IPS-20b (cell line): ENCODE results near the gene CLIP1.

Experiments used
- H3K27ac ChIP-seq: one replicate; pipeline ENCODE4 v1.5.1; 2013; ENCODE audit warnings: low read length
- H3K27me3 ChIP-seq: 2 replicates; pipeline ENCODE4 v1.6.1; 2013; ENCODE audit warnings: mild to moderate bottlenecking, low read length, inconsistent platforms; ENCODE audit not compliant: insufficient read depth
- H3K36me3 ChIP-seq: 2 replicates; pipeline ENCODE4 v1.6.1; 2013; ENCODE audit warnings: low read depth, mild to moderate bottlenecking, inconsistent platforms, low read length, moderate library complexity; ENCODE audit not compliant: insufficient read depth
- H3K4me1 ChIP-seq: 2 replicates; pipeline ENCODE4 v1.6.1; 2013; ENCODE audit warnings: mild to moderate bottlenecking, control low read depth, inconsistent platforms, low read length, moderate library complexity; ENCODE audit not compliant: insufficient read depth
- H3K4me3 ChIP-seq: 2 replicates; pipeline ENCODE4 v1.5.1; 2013; ENCODE audit warnings: mild to moderate bottlenecking, low read length, inconsistent platforms
- H3K9ac ChIP-seq: 2 replicates; pipeline ENCODE4 v1.6.1; 2013; ENCODE audit warnings: low read depth, mild to moderate bottlenecking, inconsistent platforms, low read length, moderate library complexity
- H3K9me3 ChIP-seq: 2 replicates; pipeline ENCODE4 v1.6.1; 2013; ENCODE audit warnings: mild to moderate bottlenecking, low read depth, low read length, inconsistent platforms; ENCODE audit not compliant: insufficient read depth

The CLIP1 gene

DNA sequence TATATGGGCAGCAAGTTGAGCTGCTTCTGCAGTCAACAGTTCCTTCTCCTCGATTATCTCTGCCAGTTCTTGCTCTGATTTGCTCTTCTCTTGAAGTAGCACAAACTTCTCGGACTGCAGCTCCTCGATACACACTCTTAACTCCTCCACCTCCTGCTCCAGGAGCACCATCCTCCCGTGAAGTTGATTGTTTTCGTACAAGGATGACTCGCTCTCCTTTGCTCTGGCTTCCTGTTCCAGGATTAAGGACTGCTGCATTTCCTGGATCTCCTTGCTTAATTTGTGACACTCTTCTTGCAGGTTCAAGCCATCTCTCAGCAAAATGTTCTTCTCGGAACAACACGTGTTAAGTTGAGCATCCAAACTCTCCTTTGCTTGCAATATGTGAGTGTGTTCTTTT lies 100.0 kb downstream of the CLIP1 start:
- Histone ChIP-seq H3K36me3 (peaks cover 17% of the 10 kb centered on the region), H3K27me3 (no peaks in the 10 kb centered on the region)

DNA sequence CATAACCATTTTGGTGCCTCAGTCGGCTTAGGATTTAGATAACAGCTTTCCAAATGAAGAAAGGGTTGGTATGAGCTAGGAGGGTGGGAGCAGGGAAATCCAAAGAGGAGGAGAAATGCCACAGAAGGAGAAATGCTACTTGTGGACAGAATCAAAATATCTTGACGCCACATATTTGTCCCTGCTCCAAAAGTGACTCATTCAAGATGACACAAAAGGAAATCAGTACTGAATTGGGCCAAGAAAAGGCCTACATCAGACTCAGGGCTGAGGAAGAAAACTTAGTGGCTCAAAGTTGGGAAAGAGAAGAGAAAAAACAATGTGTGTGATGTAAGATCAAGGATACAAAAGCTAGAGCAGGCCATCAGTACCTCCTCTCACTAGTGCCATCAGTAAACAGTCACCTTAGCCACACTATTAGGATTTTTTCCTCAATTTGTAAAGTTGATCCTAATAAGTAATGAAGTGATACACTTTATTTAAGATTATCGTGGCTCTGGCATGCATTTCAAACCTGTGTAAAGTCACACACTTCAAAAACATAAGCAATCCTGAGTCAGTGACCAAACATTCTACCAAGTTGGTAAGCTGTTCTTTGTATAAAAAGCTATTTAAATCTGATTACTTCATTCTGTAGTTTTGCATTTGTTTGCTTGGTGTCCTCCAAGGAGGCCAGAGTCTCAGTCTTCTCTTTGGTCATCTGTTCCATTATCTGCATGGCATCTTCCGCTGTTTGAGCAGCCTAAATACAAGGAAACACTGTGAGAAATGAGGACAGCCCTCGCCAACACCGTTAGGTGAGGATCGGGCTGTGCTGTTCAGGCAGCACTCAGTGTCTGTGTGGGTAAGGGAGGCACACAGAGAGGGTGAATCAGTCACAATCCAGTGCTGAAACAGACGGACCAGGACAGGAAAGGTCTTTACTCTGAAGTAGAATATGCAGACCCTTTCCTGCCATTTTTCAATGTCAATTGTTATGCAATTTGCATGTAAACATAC lies 103.6 kb downstream of the CLIP1 start:
- no peak overlapping the region for H3K27ac ChIP-seq

More for the DNA sequence above, 100.0 kb downstream of the CLIP1 start:
- Histone ChIP-seq H3K27ac (no peak overlapping the region), H3K4me1 (no peaks in the 10 kb centered on the region), H3K9ac (no peak overlapping the region), H3K4me3 (no peak overlapping the region), H3K9me3 (no peaks in the 10 kb centered on the region)

DNA sequence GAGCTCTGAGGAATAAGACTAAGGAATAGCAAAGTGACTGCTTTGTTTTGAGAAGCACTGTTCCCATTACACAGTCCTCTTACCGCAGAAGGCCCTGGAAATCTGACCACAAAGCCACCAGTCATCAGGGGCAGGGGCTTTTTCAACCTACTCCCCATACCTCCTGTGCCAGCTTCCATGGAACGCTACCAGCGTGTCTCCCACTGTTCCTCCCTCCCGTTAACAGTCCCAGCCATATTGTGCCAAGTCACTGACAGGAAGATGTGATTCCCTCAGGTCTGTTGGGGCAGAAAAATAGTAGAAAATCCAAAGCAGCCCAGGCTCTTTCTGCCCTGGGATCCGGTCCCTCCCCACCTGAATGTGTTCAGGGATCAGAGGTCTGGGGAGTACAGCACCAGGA lies 109.5 kb downstream of the CLIP1 start:
- Histone ChIP-seq H3K4me1 (no peaks in the 10 kb centered on the region), H3K9me3 (no peaks in the 10 kb centered on the region), H3K27ac (no peak overlapping the region), H3K36me3 (peaks cover 5% of the 10 kb centered on the region), H3K4me3 (no peak overlapping the region), H3K27me3 (no peaks in the 10 kb centered on the region), H3K9ac (no peak overlapping the region)

More for the DNA sequence above, 103.6 kb downstream of the CLIP1 start:
- Histone ChIP-seq H3K4me3 (no peak overlapping the region), H3K4me1 (no peaks in the 10 kb centered on the region), H3K27me3 (no peaks in the 10 kb centered on the region), H3K9me3 (no peaks in the 10 kb centered on the region), H3K36me3 (peaks cover 13% of the 10 kb centered on the region), H3K9ac (no peak overlapping the region)

DNA sequence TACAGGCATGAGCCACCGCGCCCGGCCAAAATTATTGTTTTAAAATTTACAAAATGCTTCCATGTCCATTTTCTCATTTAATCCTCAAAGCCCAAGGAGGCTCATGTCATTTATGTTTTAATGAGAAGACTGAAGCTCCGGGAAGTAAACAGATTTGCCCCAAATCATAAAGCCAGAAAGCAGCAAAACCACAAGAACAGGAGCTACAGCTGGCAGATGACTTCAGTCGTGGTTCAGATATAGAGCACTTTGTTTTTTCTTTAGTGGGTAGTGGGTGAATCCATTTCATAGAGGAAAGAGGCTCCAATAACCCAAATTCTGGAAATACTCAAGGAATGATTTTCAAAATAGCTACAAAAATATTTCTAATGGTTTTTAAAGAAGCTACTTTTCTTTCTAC lies 110.8 kb downstream of the CLIP1 start:
- Histone ChIP-seq H3K4me1 (no peaks in the 10 kb centered on the region), H3K4me3 (no peak overlapping the region), H3K36me3 (peaks cover 5% of the 10 kb centered on the region)

DNA sequence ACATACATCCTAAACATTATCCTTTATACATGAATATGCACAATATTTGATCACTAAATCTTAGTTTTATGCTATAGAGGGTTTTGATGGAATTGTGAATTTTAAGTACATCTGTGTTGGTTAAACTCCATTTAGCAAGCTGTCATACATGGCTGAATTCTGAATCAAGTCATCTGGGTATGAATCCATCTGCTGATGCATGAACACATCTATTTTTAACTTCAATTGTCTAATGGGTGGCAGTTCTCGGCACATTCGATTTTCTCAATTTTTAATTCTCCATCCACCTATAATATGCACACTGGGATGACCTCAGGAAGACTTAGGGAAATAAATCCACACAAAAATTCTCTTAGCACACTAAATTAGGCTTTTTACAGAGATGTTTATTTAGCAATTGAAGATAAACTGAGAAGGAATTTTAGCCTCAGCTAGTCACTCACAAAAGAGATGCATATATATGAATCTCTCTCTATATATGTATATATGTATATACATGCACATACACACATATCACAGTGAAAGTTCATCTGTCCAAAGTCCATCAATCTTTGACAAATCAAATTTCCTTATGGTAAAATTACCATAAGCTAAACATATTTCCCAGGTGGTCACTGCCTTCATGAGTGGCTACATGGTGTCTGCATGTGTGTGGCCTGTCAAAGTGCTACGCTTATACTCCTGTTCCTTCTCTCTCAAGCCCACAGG lies 111.7 kb downstream of the CLIP1 start:
- Histone ChIP-seq H3K36me3 (peaks cover 5% of the 10 kb centered on the region; the same call in 1 of the 2 replicates), H3K4me1 (no peaks in the 10 kb centered on the region), H3K4me3 (no peak overlapping the region), H3K9ac (no peak overlapping the region), H3K27me3 (no peaks in the 10 kb centered on the region), H3K27ac (no peak overlapping the region), H3K9me3 (no peaks in the 10 kb centered on the region)

More for the DNA sequence above, 110.8 kb downstream of the CLIP1 start:
- Histone ChIP-seq H3K27me3 (no peaks in the 10 kb centered on the region), H3K9me3 (no peaks in the 10 kb centered on the region), H3K9ac (no peak overlapping the region), H3K27ac (no peak overlapping the region)

DNA sequence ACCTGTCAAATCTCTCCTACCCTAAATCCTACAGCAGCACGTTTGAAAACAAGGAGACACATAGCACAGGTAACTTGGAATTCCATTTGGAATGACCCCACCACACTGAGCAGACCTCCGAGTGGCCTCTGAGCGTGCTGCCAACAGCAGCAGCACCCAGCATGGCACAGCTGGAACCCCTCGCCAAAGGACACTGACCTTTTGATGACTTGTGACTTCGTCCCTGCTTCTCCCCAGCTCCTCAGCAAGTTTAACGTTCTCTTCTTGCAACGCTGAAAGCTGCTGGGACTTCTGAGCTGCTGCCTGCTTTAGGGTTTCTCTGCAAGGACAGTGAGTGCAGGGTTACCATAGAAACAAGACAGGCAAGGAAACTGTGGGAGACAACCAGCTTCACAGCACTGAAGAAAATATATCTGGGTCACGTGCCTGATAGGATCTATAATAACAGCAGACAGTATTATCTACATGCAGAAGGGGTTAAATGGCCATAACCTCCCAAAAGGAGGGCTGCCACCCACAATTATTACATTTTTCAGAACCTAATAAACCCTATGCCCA lies 112.8 kb downstream of the CLIP1 start:
- Histone ChIP-seq H3K9ac (no peak overlapping the region), H3K27ac (no peak overlapping the region), H3K36me3 (no peaks in the 10 kb centered on the region), H3K9me3 (no peaks in the 10 kb centered on the region), H3K4me1 (no peaks in the 10 kb centered on the region), H3K27me3 (no peaks in the 10 kb centered on the region), H3K4me3 (no peak overlapping the region)

DNA sequence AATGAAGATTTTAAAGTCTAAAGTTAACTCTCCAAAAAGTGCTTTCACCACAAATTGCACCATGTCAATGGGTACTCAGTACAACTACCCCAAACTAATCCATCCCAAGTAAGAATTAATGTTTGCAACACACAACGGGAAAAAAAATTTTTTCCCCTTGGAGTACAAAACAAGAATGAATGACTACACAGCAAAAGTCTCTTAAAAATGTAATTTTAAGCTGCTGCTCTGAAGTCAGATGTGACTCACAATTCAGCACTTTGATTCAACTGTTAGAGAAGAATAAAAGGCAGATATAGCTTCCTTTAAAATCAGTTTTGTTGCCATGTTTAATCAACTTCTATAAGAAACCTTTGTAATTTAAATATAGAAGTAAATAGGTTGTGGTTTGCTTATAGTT lies 113.7 kb downstream of the CLIP1 start:
- H3K9ac ChIP-seq: no peak overlapping the region
- no peak overlapping the region for H3K4me3 ChIP-seq
- no peaks in the 10 kb centered on the region for H3K27me3 ChIP-seq
- H3K4me1 ChIP-seq: no peaks in the 10 kb centered on the region
- no peaks in the 10 kb centered on the region for H3K36me3 ChIP-seq
- H3K9me3 ChIP-seq: no peaks in the 10 kb centered on the region
- H3K27ac ChIP-seq: no peak overlapping the region

DNA sequence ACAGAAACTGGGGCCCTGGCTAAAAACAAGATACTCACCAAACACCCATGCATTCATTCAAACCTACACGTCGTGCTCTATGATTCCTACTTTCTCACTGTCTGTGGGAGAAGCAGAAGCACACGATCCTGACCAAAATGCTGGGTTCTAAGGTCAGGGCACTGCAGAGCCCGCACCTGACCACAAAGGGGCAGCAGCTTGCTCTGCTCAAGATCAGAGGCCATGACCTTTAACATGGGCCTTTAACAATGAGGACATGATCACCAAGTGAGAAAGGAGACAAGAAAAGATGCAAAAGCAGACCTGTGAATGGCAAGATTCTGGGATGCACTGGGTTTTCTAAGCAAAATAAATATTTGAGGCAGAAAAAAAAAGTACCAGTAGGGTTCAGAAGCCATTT lies 116.1 kb downstream of the CLIP1 start:
- H3K9me3 ChIP-seq: no peaks in the 10 kb centered on the region
- no peak overlapping the region for H3K4me3 ChIP-seq
- H3K9ac ChIP-seq: no peak overlapping the region
- H3K36me3 ChIP-seq: no peaks in the 10 kb centered on the region
- no peaks in the 10 kb centered on the region; the same call in 1 of the 2 replicates for H3K4me1 ChIP-seq
- H3K27me3 ChIP-seq: no peaks in the 10 kb centered on the region
- H3K27ac ChIP-seq: no peak overlapping the region

DNA sequence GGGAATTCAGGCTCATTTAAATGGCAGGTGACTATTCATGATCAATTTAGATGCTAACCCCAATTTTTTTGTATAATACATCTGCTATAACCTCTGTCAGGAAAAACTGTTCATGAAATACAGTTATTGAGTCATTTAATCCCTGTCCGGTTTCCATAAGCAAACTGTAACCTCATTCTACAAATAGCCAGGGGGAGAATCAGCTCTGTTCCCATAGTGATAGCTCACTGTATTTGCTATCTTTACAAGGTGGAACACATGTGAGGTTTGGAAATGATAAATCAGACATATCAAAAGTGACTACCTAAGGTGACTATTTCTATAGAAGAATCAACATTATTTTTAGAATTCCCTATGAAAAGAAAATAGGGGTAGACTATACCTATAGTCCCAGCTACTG lies 117.5 kb downstream of the CLIP1 start:
- Histone ChIP-seq H3K27me3 (no peaks in the 10 kb centered on the region), H3K4me1 (no peaks in the 10 kb centered on the region; the same call in 1 of the 2 replicates), H3K27ac (no peak overlapping the region), H3K9me3 (no peaks in the 10 kb centered on the region), H3K9ac (no peak overlapping the region), H3K4me3 (no peak overlapping the region), H3K36me3 (no peaks in the 10 kb centered on the region)

DNA sequence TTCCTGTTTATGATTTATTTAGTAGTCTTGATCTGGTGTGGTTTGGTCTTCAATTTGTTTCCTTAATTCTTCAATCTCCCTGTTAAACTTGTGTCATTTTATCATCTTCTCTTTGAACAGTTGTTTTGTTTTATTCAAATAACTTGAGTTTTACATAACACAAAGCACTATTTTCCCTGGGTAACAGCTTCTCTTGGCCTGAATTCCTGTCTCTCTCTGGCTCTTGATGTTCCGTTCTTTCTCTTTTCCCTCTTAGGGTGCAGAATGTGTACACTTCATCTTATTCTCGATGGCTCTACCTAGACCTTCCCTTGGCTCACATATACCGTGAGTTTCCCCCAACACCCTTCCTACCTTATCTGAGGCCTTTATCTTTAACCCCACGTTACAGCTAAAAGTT lies 119.4 kb downstream of the CLIP1 start:
- Histone ChIP-seq H3K27ac (no peak overlapping the region), H3K9me3 (no peaks in the 10 kb centered on the region), H3K4me1 (no peaks in the 10 kb centered on the region; the same call in 1 of the 2 replicates), H3K27me3 (no peaks in the 10 kb centered on the region), H3K4me3 (no peak overlapping the region), H3K36me3 (no peaks in the 10 kb centered on the region), H3K9ac (no peak overlapping the region)

DNA sequence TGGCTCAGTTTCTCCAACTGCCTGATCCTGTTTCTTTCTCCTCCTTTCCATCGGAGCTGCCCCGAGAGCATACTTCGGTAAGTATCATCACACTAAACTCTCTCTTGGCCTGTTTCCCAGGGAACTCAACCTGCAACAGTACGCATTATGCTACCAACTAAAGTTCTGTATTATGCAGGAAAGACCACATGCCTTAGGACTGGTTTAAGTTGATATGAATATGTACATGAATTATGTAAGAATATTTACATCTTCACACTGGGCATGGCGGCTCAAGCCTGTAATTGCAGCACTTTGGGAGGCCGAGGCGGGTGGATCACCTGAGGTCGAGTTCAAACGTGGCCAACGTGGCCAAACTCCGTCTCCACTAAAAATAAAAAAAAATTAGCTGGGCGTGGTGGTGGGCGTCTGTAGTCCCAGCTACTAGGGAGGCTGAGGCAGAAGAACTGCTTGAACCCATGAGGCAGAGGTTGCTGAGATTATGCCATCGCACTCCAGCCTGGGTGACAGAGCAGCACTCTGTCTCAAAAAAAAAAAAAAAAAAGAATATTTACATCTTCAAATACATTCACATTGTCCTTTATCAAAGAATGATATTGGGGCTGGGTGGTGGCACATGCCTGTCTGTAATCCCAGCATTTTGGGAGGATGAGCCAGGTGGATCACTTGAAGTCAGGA lies 124.3 kb downstream of the CLIP1 start:
- Histone ChIP-seq H3K4me1 (no peaks in the 10 kb centered on the region; the same call in 1 of the 2 replicates), H3K27ac (no peak overlapping the region), H3K4me3 (no peak overlapping the region), H3K36me3 (no peaks in the 10 kb centered on the region), H3K9ac (no peak overlapping the region), H3K27me3 (no peaks in the 10 kb centered on the region), H3K9me3 (no peaks in the 10 kb centered on the region)
